Ascending aorta (tissue), 2 donors: ENCODE results near the gene CLMP. TPM values are rescaled to one million over a fixed set of nuclear protein-coding genes. Genes with fewer than 3 reads are reported as not detected.
A peak's percentile ranks its signal among the peaks of the same experiment; 100 is the strongest.

Experiments
- DNase-seq, 2 donors: peaks; one replicate each; pipeline ENCODE4 v3.0.0-alpha.2; 2019; ENCODE audit warnings: low spot score in 2 of 2
- H3K27ac ChIP-seq, 2 donors: fragments of 200-600 bp; sonication (generic); one replicate each; pipeline ENCODE4 v1.5.1; 2016 to 2017; ENCODE audit warnings: mild to moderate bottlenecking in 1 of 2
- H3K27me3 ChIP-seq: fragments of 200-600 bp; sonication (generic); one replicate; pipeline ENCODE4 v1.5.1; 2017
- H3K36me3 ChIP-seq, 2 donors: fragments of 200-600 bp; sonication (generic); one replicate each; pipeline ENCODE4 v1.5.1; 2016
- H3K4me1 ChIP-seq, 2 donors: fragments of 200-600 bp; sonication (generic); one replicate each; pipeline ENCODE4 v1.5.1; 2016 to 2017; ENCODE audit warnings: mild to moderate bottlenecking in 1 of 2
- H3K4me3 ChIP-seq, 2 donors: fragments of 200-600 bp; sonication (generic); one replicate each; pipeline ENCODE4 v1.5.1; 2016 to 2017; ENCODE audit warnings: mild to moderate bottlenecking in 1 of 2
- H3K9me3 ChIP-seq, 2 donors: fragments of 200-600 bp; sonication (generic); one replicate each; pipeline ENCODE4 v1.5.1; 2016
- CTCF ChIP-seq, 3 experiments: fragments of 200-600 bp in 2 of 3; fragments of 450-650 bp in 1 of 3; sonication (generic) in 2 of 3; IDR thresholded peaks; one replicate each; pipeline ENCODE4 v1.5.1; 2016 to 2019; ENCODE audit warnings: antibody characterized with exemption in 3 of 3, mild to moderate bottlenecking in 1 of 3, moderate library complexity in 1 of 3
- intact Hi-C: fragments of 100-400 bp; cut with DNase I; formaldehyde crosslinking; loops from one replicate; pipeline ENCODE4 v1.15.1; 2023
- total RNA-seq: library from RNA; depleted of rRNA; stranded (reverse); fragments of >200 nt; gene quantifications from one replicate; pipeline ENCODE4 v1.1.0, GENCODE V29; 2016

Gene CLMP
- total RNA-seq, 1 donor from 2014 or later = 70.6 TPM

- H3K27me3 ChIP-seq = no peaks in the 10 kb centered on the region
- no peak for TF ChIP-seq CTCF (IDR thresholded peaks at IDR 0.05)
- intact Hi-C loops = no loop called here
- H3K4me3 ChIP-seq = no peak overlapping the region
- no peak overlapping the region for H3K27ac ChIP-seq
- H3K36me3 ChIP-seq = peaks cover 25 to 52% of the 10 kb centered on the region in 2 donors
- DNase-seq = no peak
- H3K9me3 ChIP-seq = no peaks in the 10 kb centered on the region
- no peaks in the 10 kb centered on the region for H3K4me1 ChIP-seq
Measured at GRCh38 chr11:123076484-123076883, 118.6 kb downstream of the CLMP start.

- Histone ChIP-seq H3K4me3 (no peak overlapping the region), H3K27ac (no peak overlapping the region), H3K9me3 (no peaks in the 10 kb centered on the region), H3K36me3 (peaks cover 25 to 41% of the 10 kb centered on the region in 2 donors), H3K4me1 (no peaks in the 10 kb centered on the region), H3K27me3 (no peaks in the 10 kb centered on the region)
- no peak for DNase-seq
- intact Hi-C loops = no loop called here
- no peak for TF ChIP-seq CTCF (IDR thresholded peaks at IDR 0.05)
Measured at GRCh38 chr11:123073343-123074057, 121.5 kb downstream of the CLMP start.

GRCh38 chr11:123072762-123073161 is 122.3 kb downstream of the CLMP start:
- H3K4me3 ChIP-seq = no peak overlapping the region
- no peaks in the 10 kb centered on the region for H3K4me1 ChIP-seq
- peaks cover 23 to 35% of the 10 kb centered on the region in 2 donors for H3K36me3 ChIP-seq
- H3K27me3 ChIP-seq = no peaks in the 10 kb centered on the region
- no peak for TF ChIP-seq CTCF (IDR thresholded peaks at IDR 0.05)
- intact Hi-C loops = no loop called here
- DNase-seq = no peak
- H3K9me3 ChIP-seq = no peaks in the 10 kb centered on the region
- H3K27ac ChIP-seq = no peak overlapping the region

- H3K4me3 ChIP-seq = no peak overlapping the region
- no peak for TF ChIP-seq CTCF (IDR thresholded peaks at IDR 0.05)
- no peaks in the 10 kb centered on the region for H3K9me3 ChIP-seq
- no peaks in the 10 kb centered on the region for H3K4me1 ChIP-seq
- intact Hi-C loops = no loop called here
- H3K36me3 ChIP-seq = peaks cover 19 to 33% of the 10 kb centered on the region in 2 donors
- DNase-seq = no peak
- no peaks in the 10 kb centered on the region for H3K27me3 ChIP-seq
- no peak overlapping the region for H3K27ac ChIP-seq
Measured at GRCh38 chr11:123072332-123072761, 122.7 kb downstream of the CLMP start.

- Histone ChIP-seq H3K36me3 (peaks cover 8 to 24% of the 10 kb centered on the region in 2 donors), H3K9me3 (no peaks in the 10 kb centered on the region), H3K4me1 (no peaks in the 10 kb centered on the region), H3K27ac (peak overlapping the region in 1 of 2 donors; percentile 14), H3K4me3 (peak overlapping the region; percentile 25 to 35), H3K27me3 (no peaks in the 10 kb centered on the region)
- TF ChIP-seq CTCF (IDR thresholded peaks at IDR 0.05) = no peak
- intact Hi-C loops = no loop called here
- DNase-seq = no peak
Measured at GRCh38 chr11:123069908-123070821, 124.9 kb downstream of the CLMP start.
